Measurements from ENCODE around the gene AMPD3. TPM values are rescaled to one million over a fixed set of nuclear protein-coding genes. Genes with fewer than 3 reads are reported as not detected.

AMPD3 gene
- total RNA-seq, 2 donors from 2014 or later, result 20.0 to 22.1 TPM

GRCh38 chr11:10514709-10515108 is 59.6 kb downstream of the AMPD3 start:
- H3K27me3 ChIP-seq (replicated peaks; ENCODE audit: insufficient read depth), result no peaks in the 10 kb centered on the region
- no peaks in the 10 kb centered on the region for H3K9me3 ChIP-seq
- DNase-seq (ENCODE audit: low spot score), result no peak
- no peak for TF ChIP-seq POLR2A (IDR thresholded peaks at IDR 0.05)
- no peak for TF ChIP-seq POLR2AphosphoS5 (IDR thresholded peaks at IDR 0.05)
- TF ChIP-seq CTCF (IDR thresholded peaks at IDR 0.05), result no peak
- intact Hi-C loops (cut with DNase I), result loop anchor here (5.0 kb wide), 1 partner anchor 223 kb away; no protein-coding TSS in a partner anchor
- H3K36me3 ChIP-seq, result no peaks in the 10 kb centered on the region
- WGBS, result 93% methylated on average over 2 of the region's 2 CpGs
- H3K4me3 ChIP-seq, result no peak overlapping the region
- H3K27ac ChIP-seq, result no peak overlapping the region
- no peaks in the 10 kb centered on the region for H3K4me1 ChIP-seq (replicated peaks)

DNA sequence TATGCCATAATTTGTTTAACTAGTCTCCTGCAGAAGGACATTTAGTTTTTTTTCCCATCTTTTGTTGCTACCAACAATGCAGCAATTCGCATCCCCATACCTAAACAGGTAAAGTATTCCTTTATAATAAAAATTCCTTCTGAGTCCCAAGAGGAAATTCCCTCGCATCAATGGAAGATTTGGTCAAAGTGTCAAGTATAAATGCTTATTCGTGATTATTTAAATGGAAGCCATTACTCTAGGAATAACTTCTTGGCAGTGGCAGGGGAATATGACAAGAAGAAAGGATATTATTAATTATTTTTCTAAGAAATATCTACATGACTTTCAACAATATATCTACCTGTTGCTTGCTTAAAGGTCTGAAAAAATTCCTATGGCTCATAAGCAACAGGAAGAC is 60.4 kb downstream of the AMPD3 start:
- H3K4me3 ChIP-seq, result no peak overlapping the region
- DNase-seq (ENCODE audit: low spot score), result no peak
- no peaks in the 10 kb centered on the region for H3K9me3 ChIP-seq
- no peaks in the 10 kb centered on the region for H3K27me3 ChIP-seq (replicated peaks; ENCODE audit: insufficient read depth)
- no peaks in the 10 kb centered on the region for H3K4me1 ChIP-seq (replicated peaks)
- intact Hi-C loops (cut with DNase I), result no loop called here
- TF ChIP-seq CTCF (IDR thresholded peaks at IDR 0.05) (no peak), POLR2AphosphoS5 (IDR thresholded peaks at IDR 0.05) (no peak), POLR2A (IDR thresholded peaks at IDR 0.05) (no peak)
- H3K36me3 ChIP-seq, result no peaks in the 10 kb centered on the region
- no peak overlapping the region for H3K27ac ChIP-seq
- WGBS, result 95% methylated on average over 3 of the region's 3 CpGs

DNA sequence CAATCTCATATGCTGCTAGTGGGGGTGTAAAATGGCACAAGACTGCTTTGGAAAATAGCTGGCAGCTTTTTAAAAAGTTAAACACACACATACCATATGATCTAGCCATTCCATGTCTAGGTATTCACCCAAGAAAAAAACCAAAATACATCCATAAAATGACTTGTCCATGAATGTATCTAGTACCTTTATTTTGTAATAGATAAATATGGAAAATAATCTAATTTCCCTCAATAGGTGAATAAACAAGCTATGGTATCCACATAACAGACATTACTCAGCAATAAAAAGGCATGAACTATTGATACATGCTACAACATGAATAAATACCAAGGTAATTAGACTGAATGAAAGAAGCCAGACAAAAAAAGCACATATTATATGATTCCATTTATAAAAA is 63.1 kb downstream of the AMPD3 start:
- TF ChIP-seq POLR2AphosphoS5 (IDR thresholded peaks at IDR 0.05) (no peak), CTCF (IDR thresholded peaks at IDR 0.05) (no peak), POLR2A (IDR thresholded peaks at IDR 0.05) (no peak)
- DNase-seq (ENCODE audit: low spot score), result no peak
- intact Hi-C loops (cut with DNase I), result no loop called here
- no peaks in the 10 kb centered on the region for H3K27me3 ChIP-seq (replicated peaks; ENCODE audit: insufficient read depth)
- H3K27ac ChIP-seq, result no peak overlapping the region
- no peak overlapping the region for H3K4me3 ChIP-seq
- H3K9me3 ChIP-seq, result no peaks in the 10 kb centered on the region
- H3K36me3 ChIP-seq, result no peaks in the 10 kb centered on the region
- peaks cover 4% of the 10 kb centered on the region for H3K4me1 ChIP-seq (replicated peaks)

DNA sequence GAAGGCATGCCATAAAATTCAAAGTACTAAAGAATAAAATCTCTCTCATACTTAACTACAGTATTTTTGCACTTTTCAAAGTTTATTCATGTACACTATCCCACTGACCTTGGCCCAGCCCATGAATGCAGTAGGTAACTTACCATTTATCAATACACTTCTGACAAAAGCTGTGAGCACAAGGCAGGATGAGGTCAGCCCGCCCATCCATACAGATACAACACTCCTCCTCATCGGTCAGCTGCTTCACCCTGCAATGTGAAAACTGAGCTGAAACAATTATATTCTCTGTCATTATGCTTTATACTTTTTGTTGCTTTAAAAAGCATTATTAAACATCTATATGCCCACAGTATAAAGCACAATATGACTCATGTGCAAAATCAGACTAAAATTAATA is 63.8 kb downstream of the AMPD3 start:
- no peak overlapping the region for H3K4me3 ChIP-seq
- H3K9me3 ChIP-seq, result no peaks in the 10 kb centered on the region
- H3K36me3 ChIP-seq, result no peaks in the 10 kb centered on the region
- no peak for TF ChIP-seq POLR2A (IDR thresholded peaks at IDR 0.05)
- no peak for TF ChIP-seq CTCF (IDR thresholded peaks at IDR 0.05)
- TF ChIP-seq POLR2AphosphoS5 (IDR thresholded peaks at IDR 0.05), result no peak
- 92% methylated on average over 2 of the region's 2 CpGs for WGBS
- H3K27me3 ChIP-seq (replicated peaks; ENCODE audit: insufficient read depth), result no peaks in the 10 kb centered on the region
- intact Hi-C loops (cut with DNase I), result no loop called here
- peaks cover 8% of the 10 kb centered on the region for H3K4me1 ChIP-seq (replicated peaks)
- DNase-seq (ENCODE audit: low spot score), result no peak
- no peak overlapping the region for H3K27ac ChIP-seq

DNA sequence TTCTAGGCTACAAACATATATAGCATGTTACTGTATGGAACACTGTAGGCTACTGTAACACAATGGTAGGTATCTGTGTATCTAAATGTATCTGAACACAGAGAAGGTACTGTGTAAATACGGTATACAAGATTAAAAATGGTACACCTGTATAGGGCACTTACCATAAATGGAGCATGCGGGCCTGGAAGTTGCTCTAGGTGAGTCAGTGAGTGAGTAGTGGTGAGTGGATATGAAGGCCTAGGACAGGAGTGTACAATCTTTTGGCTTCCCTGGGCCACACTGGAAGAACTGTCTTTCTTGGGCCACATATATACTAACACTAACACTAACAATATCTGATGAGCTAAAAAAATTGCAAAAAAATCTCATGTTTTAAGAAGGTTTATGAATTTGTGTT is 64.6 kb downstream of the AMPD3 start:
- H3K4me1 ChIP-seq (replicated peaks), result peaks cover 8% of the 10 kb centered on the region
- intact Hi-C loops (cut with DNase I), result no loop called here
- H3K27me3 ChIP-seq (replicated peaks; ENCODE audit: insufficient read depth), result no peaks in the 10 kb centered on the region
- DNase-seq (ENCODE audit: low spot score), result no peak
- TF ChIP-seq POLR2AphosphoS5 (IDR thresholded peaks at IDR 0.05), result no peak
- TF ChIP-seq CTCF (IDR thresholded peaks at IDR 0.05), result no peak
- H3K4me3 ChIP-seq, result no peak overlapping the region
- H3K27ac ChIP-seq, result no peak overlapping the region
- 95% methylated on average over 2 of the region's 2 CpGs for WGBS
- no peaks in the 10 kb centered on the region for H3K9me3 ChIP-seq
- H3K36me3 ChIP-seq, result no peaks in the 10 kb centered on the region
